Nephron (organoid): Measurements from ENCODE around the gene NSL1.

ENCODE experiments used
- H3K27ac Mint-ChIP-seq, 3 experiments: 2 replicates each; pipeline ENCODE4 v1.8.0; 2020; ENCODE audit warnings: mixed read lengths in 3 of 3, mild to moderate bottlenecking in 2 of 3, moderate library complexity in 1 of 3
- H3K27me3 Mint-ChIP-seq: 2 replicates; pipeline ENCODE4 v1.8.0; 2021; ENCODE audit warnings: low read depth, mild to moderate bottlenecking, moderate library complexity, mixed read lengths
- H3K36me3 Mint-ChIP-seq: 2 replicates; pipeline ENCODE4 v1.8.0; 2020; ENCODE audit warnings: low read depth, mixed read lengths
- H3K4me1 Mint-ChIP-seq: 2 replicates; pipeline ENCODE4 v1.8.0; 2020; ENCODE audit warnings: mixed read lengths
- H3K4me3 Mint-ChIP-seq, 3 experiments: 2 replicates each; pipeline ENCODE4 v1.8.0; 2020; ENCODE audit warnings: mild to moderate bottlenecking in 3 of 3, mixed read lengths in 3 of 3, moderate library complexity in 2 of 3
- H3K9me3 Mint-ChIP-seq: 2 replicates; pipeline ENCODE4 v1.8.0; 2020; ENCODE audit warnings: mixed read lengths
- TF ChIP-seq, protein P1 (sequence below), 3 experiments: fragments of 200-600 bp; sonication (generic); IDR thresholded peaks; one replicate each; pipeline ENCODE4 v1.5.0; 2021; ENCODE audit warnings: antibody characterized with exemption in 3 of 3; ENCODE audit not compliant: unreplicated experiment in 3 of 3

Gene NSL1

DNA sequence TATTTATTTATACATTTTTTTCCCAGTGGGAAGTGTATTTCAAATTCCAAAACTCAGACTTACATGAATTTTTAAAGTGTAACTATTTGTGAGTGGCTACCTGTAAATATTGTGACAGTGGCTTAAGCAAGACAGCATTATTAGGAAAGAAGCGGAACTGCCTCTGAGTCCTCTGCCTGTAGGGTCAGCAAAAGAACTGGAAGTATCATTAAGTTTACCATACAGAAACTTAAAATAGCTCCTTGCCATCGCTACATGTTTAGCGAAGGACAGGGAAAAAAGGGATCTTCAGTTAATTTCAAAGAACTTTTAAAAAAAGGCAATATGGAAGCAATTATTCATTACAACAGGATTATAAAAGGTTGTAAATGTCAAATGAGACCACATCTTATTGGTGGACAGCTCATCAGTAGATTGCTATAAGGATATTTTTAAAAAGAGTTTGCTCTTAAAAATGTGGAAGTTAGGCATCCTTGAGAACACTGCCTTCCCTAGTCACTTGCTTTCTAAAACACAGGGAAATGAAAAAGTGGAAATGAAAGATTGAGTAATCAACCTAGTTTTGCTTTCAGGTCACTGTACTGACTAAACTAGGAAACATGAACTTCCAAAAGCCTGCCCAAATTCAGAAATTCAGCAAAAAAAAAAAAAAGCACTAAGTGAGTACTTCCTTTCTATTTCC, 39.2 kb downstream of the NSL1 start:
- H3K9me3 Mint-ChIP-seq, result no peaks in the 10 kb centered on the region
- H3K36me3 Mint-ChIP-seq, result peaks cover 7% of the 10 kb centered on the region
- TF ChIP-seq, protein P1, sequence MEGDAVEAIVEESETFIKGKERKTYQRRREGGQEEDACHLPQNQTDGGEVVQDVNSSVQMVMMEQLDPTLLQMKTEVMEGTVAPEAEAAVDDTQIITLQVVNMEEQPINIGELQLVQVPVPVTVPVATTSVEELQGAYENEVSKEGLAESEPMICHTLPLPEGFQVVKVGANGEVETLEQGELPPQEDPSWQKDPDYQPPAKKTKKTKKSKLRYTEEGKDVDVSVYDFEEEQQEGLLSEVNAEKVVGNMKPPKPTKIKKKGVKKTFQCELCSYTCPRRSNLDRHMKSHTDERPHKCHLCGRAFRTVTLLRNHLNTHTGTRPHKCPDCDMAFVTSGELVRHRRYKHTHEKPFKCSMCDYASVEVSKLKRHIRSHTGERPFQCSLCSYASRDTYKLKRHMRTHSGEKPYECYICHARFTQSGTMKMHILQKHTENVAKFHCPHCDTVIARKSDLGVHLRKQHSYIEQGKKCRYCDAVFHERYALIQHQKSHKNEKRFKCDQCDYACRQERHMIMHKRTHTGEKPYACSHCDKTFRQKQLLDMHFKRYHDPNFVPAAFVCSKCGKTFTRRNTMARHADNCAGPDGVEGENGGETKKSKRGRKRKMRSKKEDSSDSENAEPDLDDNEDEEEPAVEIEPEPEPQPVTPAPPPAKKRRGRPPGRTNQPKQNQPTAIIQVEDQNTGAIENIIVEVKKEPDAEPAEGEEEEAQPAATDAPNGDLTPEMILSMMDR (IDR thresholded peaks at IDR 0.05; ENCODE audit: unreplicated experiment in 3 of 3), result no peak
- no peak overlapping the region for H3K4me3 Mint-ChIP-seq
- H3K27me3 Mint-ChIP-seq, result no peaks in the 10 kb centered on the region
- no peaks in the 10 kb centered on the region for H3K4me1 Mint-ChIP-seq
- H3K27ac Mint-ChIP-seq, result no peak overlapping the region

DNA sequence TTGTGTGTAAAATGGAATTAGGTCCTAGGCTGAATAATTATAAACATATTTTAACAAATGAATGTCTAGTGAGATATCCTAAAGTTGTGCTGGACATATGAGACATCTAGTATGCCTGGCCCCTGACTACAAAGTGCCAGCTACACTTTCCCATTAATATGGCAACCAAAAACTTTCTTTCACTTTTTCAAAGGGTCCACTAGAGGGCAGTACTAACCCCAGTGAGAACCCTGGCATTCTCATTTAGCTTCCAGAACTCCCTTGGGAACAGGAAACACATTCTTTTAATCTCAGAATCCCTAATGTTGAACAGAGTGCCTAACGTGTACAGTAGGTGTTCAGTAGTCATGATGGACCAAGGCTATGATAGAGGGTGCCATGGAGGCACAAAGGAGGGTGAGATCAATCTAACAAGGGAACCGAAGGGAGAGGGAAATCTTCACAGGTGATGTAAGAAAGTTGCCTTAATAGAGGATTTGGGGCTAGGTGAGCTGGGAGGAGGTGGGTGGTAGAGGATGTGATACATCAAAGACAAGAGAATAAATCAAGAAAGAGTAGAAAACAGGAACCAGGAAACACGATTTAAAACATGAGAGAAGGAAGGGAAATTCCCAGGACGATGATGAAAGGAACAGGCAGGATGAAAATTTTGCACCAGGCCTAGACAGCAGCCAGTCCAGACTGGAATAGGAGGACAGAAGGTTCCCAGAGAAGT, 41.6 kb downstream of the NSL1 start:
- H3K9me3 Mint-ChIP-seq, result peaks cover 14% of the 10 kb centered on the region
- peaks cover 22% of the 10 kb centered on the region for H3K36me3 Mint-ChIP-seq
- H3K27ac Mint-ChIP-seq, result peak overlapping the region in 1 of 3 experiments; percentile 4
- H3K27me3 Mint-ChIP-seq, result no peaks in the 10 kb centered on the region
- no peak overlapping the region for H3K4me3 Mint-ChIP-seq
- TF ChIP-seq, protein P1 (IDR thresholded peaks at IDR 0.05; ENCODE audit: unreplicated experiment in 3 of 3), result peak; percentile 59 to 73 (median 60)
- no peaks in the 10 kb centered on the region for H3K4me1 Mint-ChIP-seq

DNA sequence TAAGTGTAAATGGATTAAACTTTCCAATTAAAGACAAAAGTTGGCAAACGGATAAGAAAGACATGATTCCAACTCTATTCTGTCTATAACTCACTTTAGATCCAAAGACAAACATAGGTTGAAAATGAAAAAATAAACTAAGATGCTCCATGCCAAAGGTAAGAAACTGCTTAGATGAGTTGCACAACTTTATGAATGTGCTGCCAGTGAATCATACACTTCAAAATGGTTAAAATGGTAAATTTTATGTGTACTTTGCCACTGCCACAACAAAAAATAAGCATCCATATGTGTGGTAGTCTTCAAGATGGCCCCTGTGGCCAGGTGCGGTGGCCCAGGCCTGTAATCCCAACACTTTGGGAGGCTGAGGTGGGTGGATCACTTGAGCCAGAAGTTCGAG, 45.0 kb downstream of the NSL1 start:
- Mint-ChIP-seq H3K27me3 (no peaks in the 10 kb centered on the region), H3K4me1 (no peaks in the 10 kb centered on the region), H3K27ac (no peak overlapping the region), H3K9me3 (peaks cover 21% of the 10 kb centered on the region), H3K4me3 (no peak overlapping the region), H3K36me3 (peaks cover 50% of the 10 kb centered on the region)
- TF ChIP-seq, protein P1 (IDR thresholded peaks at IDR 0.05; ENCODE audit: unreplicated experiment in 3 of 3), result no peak

DNA sequence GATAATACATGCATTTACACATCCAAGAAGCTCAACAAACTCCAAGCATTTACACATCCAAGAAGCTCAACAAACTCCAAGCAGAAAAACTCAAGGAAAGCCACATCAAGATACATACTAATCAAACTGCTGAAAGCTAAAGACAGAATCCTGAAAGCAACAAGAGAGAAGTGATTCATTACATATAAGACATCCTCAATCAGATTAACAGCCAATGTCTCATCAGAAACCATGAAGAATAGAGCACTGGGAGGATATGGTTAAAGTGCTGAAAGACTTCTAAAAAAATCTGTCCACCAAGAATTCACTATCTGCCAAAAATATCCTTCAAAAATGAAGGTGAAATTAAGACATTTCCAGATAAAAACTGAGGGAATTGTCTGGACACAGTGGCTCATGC, 46.3 kb downstream of the NSL1 start:
- Mint-ChIP-seq H3K27me3 (no peaks in the 10 kb centered on the region), H3K27ac (no peak overlapping the region)
- TF ChIP-seq, protein P1 (IDR thresholded peaks at IDR 0.05; ENCODE audit: unreplicated experiment in 3 of 3), result no peak

DNA sequence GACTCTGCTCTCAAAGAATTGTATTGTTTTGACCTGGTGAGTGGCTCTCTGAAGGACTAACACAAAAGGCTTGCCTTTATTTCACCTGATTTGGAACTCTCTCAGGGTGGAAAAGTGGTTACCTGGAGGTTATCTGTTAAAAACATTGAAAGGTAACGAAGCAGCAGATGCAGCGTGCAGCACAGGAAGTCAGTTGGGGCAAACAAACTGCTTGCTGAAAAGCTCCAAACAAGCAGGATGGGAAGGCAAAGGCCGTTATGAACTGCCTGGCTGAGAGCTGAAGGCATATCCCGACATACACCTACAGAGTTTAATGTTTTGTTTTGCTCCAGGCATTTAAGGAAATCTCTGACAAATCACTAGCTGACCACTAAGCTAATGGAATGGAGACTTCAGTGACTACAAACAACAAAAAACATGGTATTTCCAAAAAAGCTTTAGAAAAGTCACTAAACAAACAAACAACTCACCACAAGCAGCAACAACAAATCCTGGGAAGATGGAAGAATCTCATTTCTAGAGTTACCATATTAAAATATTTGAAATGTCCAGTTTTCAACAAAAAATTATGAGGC, 47.6 kb downstream of the NSL1 start:
- Mint-ChIP-seq H3K4me3 (no peak overlapping the region), H3K27me3 (no peaks in the 10 kb centered on the region), H3K27ac (no peak overlapping the region), H3K4me1 (no peaks in the 10 kb centered on the region), H3K9me3 (peaks cover 21% of the 10 kb centered on the region), H3K36me3 (peaks cover 56% of the 10 kb centered on the region)
- TF ChIP-seq, protein P1 (IDR thresholded peaks at IDR 0.05; ENCODE audit: unreplicated experiment in 3 of 3), result no peak

More for the DNA sequence above, 46.3 kb downstream of the NSL1 start:
- H3K4me3 Mint-ChIP-seq, result no peak overlapping the region
- peaks cover 56% of the 10 kb centered on the region for H3K36me3 Mint-ChIP-seq
- no peaks in the 10 kb centered on the region for H3K4me1 Mint-ChIP-seq
- H3K9me3 Mint-ChIP-seq, result peaks cover 21% of the 10 kb centered on the region
